ENCODE results near the gene EFNA4.

Gene EFNA4

DNA sequence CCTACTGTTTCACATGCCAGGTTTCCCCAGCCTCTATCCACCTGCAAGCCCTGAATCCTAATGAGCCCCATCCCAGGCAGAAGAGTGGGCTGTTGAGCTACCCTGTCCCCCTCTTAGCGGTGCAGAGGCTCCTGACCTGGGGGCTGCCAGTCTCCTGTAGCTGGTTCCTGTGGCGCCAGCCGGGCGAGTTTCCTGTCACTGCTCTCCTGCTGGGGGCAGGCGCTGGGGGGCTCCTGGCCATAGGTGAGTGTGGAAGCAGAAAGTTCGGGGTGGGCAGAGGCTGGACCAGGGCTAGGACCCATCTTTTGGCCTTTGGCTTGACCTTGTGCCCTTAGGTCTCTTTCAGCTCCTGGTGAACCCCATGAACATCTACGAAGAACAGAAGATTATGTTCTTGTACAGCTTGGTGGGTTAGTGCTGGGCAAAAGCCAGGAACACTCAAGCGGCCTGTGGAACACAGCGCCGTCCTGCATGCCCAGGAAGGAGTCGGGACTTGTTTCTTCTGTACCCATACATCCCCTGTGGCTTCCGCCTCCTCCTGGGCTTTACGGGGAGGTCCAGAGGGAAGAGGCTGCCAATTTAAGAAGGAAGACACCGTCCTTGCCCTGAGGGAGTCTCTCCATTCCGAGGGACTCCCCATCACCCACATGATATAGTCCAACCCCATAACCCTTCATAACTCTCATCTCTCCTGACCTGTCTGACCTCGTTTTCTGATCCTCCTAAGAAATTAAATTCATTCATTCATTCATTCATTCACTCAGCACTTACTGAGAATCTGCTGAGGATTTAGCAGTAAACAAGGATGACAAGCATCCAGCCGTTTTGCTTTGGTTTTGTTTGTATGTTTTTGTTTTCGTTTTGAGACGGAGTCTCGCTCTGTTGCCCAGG is 29.0 kb upstream of the EFNA4 start:
- no peak for DNase-seq

DNA sequence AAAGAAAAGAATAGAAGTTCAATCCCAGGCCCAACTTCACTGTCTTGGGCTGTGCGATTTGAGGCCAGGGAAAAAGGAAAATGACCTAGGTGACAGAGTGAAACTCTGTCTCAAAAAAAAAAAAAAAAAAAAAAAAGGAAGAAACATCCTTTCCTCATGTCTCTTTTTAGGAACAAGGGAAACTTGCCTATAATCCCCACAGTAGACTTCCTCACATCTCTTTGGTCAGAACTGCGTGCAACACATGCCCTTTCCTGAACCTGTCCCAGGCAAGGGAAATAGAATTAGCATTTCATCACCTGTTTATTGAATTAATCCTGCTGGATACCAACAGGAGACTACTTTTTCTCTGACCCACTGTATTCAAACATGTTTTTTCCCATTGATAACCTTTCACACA is 27.6 kb upstream of the EFNA4 start:
- DNase-seq, result no peak

DNA sequence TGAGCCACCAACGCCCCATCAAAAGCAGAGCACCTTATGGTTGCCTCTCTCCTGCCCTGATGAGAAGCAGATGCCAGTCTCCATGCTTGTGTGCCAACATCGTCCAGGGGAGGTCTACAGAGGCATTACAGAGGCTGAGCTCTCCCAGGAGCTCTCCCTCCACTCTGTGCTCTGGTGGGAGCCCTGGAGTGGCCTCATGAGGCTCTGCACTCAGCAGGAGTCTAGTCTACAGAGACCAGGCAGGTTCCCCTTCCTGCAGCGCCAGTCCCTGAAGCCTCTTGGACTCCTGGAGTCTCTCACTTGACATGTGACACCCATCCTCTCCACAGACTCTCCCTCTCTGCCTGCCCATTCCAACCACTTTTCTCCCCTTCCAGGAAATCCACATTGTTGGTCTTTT is 26.5 kb upstream of the EFNA4 start:
- no peak for DNase-seq

DNA sequence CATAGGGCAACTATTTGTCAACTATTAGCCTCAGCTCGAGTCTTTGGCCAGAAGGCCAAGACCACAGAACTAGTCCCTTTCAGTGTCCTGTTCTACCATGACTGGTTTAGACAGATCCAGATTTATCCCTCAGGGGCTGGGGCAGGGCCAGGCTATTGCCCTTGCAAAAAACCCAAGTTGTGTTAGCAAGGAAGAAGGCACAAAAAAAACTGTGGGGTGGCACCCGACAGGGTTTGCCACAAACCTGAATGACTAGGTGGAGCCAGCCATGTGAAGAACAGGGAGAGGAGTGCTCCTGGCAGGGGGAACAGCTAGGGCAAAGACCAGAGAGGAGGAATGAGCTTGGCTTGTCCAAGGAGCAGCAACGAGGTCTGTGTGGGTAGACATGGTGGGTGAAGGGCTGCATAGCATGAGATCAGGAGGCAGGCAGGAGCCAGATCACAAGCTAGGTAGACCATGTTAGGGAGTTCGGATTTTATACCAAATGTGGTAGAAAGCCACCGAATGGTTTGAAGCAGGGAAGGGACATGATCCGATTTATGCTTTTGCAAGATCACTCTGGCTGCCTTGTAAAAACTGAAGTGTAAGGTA is 25.6 kb upstream of the EFNA4 start:
- no peak for DNase-seq

DNA sequence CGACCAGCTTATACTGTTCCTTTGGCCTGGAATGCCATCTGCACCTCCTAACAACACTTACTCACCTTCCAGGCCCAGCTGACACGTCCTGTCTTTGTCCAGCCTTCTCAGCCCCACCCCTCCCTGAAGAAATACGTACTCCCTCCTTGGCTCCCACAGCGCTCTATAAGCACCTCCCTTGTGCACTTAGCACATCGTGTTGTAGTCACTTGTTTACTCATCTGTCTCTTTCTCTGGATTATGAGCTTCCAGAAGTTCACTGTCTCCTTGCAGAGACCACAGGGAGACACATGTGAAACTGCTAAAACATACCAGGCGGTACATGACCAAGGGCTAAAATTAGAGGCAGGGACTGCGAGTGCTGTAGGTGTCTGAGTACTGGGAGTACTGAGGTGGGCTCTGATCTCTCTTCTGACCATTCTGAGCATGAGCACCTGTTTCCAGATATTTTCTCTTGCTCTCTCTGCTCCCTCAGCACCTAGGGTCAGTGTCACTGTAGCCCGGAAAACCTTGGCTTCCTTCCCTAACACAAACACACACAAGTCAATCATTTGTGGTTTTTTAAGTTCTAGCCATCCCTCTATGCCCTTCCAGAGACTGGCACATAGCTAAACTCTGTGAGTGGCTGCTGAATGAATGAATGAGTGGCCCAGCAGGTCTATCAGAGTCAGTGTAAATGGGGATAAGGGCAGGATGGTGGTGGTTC is 24.8 kb upstream of the EFNA4 start:
- no peak for DNase-seq

DNA sequence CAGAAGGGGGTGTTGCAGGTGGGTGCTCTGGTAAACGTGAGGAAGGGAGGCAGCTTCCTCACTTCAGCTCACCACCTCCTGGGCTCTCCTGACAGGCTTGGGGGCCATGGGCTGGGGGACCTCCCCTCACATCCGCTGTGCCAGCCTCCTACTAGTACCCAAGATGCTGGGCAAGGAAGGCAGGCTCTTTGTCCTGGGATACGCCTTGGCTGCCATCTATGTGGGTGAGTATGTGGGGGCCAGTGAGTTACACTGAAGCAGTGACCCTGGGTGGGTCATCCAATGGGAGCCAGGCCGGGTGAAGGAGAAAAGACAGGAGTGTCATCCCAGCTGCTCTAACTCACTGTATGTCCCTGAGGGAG is 24.3 kb upstream of the EFNA4 start:
- DNase-seq, result no peak

DNA sequence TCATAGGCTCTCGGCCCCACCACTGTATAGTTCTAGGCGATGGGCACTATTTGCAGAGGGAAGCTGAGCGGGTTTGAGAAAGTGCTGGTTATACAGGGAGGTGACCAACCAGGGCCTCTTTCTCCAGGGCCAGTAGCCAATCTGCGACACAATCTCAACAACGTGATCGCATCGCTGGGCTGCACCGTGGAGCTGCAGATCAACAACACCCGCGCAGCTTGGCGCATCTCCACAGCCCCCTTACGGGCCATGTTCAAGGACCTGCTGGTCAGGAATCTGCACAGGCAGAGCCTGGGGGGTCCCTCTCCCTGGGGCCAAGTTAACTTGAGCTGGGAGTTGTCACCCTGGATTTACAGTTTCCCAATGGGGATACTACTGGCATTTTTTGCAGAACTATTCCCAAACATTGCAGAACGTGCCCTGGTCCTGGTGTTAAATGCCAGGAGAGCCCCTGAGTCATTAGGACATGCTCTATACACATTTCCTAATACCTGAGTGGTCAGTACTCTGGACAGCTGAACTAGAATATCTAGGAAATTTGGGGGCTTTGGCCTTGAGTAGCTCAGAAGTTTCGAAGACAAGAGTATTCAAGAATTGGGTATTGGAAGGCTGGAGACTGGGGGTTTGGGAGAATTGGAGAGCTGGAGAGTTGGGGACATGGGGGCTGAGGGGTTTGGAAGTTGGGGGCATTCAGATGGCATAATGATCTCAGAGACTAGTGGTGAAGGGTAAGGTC is 23.0 kb upstream of the EFNA4 start:
- no peak for DNase-seq

DNA sequence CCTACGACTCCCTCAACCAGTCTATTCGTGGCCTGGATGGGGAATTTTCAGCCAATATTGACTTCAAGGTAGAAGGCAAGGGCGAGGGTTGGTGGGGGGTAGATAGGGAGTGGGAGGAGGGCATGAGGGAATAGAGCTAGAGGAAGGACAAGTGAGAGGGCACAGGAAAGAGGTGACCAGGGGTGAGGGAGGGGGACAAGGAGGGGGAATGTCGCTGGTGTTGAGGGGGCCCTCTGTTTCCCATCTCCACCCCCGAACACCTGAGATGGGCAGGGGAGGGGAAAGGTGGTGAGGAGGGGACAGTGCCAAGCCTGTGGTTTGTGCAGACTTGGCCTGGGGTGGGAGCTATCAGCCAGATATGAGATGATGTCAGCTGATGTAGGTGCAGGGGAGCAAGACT is 20.8 kb upstream of the EFNA4 start:
- no peak for DNase-seq

DNA sequence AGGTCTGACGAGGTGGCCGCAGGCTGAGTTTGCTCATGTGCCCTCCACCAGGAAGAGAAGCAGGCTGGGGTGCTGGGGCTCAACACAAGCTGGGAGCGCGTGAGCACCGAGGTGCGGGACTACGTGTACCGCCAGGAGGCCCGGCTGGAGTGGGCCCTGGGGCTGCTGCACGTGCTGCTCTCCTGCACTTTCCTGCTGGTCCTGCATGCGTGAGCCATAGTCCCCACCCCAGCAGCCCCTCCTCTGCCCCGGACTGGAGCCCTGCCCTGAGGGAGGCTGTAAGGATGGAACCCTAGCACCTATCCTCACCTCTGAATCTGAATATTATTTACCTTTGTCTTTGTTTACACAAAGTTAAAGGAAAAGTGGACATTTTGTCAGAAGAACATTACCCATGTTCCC is 20.2 kb upstream of the EFNA4 start:
- DNase-seq, result no peak

DNA sequence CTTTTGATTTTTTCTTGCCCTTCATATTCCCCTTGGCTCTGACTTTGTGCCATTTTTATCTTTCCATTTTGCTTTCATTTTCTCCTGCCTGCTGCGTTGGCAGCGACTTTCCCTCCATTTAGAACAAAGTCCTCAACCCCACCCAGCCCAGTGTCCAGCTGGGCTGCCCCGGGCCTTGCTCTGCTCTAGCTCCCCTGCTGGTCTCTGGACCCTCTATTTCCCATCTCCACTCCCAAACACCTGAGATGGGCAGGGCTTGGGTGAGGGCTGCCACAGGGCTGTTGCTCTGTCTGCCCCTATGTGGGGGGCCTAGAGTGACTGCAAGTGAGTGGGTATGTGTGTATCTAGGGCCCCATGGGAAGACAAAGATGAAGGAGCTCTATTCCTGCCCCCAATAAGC is 19.7 kb upstream of the EFNA4 start:
- no peak for DNase-seq

DNA sequence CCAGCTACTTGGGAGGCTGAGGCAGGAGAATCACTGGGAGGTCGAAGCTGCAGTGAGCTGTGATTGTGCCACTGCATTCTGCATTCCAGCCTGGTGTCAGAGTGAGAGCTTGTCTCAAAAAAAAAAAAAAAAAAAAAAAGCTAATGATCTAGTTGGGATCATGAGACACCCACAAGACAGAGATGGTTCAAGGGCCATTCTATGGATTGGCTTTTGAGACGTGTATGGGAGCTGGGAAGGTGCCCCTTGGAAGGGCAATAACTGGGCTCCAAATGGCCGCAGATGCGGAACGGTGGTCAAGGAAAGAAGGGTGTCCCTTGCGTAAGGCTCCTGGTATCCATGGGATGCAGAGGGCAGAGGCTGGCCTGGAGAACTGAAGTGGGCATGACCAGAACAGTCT is 19.2 kb upstream of the EFNA4 start:
- DNase-seq, result no peak

DNA sequence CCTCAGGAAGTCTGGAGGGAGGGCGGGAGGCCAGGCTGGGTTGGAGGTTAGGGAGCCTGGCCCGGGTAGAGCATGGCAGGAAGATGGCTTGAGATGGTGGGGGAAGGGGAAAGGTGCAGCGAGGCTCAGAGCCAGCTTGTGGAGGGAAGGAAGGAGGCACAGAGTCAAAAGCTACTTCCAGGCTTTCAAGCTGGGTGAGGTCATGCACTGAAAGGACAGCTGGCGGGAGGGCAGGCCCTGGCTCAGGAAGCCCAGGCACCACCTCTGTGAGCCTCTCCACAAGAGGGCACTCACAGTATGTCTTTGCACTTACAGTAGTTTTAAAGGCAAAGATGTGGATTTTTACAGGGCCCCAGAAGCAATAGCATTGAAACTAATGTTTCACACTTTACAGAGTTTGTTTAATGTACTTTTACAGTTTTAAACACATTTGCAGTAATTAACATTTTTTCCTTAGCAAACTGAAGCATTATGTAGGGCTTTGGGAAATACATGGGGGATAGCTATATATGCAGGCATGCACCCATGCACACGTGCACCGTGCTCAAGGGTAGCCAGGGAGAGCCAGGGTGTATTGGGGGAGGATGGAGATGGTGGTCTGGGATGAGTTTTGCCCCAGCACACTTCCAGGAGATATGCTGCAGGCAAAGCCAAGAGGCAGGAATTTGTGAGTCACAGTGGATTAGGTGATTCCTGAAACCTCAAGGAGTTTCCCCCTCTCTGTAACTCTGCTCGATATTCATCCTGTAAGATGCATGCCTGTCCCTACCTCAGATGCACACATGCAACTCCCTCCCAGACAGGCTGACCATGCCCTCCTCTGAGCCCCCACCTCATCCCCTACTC is 18.5 kb upstream of the EFNA4 start:
- peak; percentile 58 to 61 for DNase-seq

DNA sequence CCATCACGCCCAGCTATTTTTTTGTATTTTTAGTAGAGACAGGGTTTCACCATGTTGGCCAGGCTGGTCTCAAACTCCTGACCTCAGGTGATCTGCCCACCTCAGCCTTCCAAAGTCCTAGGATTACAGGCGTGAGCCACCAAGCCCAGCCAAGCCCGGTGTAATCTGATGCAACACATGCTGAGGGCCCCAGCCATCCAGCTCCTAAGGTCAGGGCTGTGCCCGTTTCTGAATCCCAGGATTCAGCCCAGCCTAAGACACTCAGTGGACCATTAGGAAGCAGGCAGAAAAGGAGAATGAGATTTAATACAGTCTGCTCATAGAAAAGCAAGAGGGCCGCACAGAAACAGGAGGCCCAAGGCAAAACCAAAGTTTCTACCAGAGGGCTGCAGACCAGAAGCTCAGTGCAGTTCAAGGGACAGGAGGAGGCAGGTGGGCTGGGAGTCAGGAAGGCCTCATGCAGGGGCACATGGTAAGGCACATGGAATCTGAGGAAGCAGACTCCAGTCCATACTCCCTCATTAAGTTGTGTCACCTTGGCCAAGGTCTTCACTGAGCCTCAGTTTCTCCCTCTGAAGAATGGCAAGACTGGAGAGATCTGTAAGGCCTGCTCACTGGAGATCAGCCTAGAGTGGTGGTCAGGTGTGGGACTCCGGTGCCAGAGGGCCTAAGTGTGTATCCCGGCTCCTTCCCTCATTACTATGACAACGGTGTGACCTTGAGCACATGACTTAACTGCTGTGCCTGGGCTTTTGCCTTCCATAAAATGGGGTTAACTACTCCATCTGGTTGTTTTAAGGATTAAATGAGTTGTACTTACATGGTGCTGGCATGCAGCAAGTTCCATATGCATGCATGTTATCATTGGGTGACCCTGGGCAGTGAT is 14.8 kb upstream of the EFNA4 start:
- DNase-seq, result no peak

DNA sequence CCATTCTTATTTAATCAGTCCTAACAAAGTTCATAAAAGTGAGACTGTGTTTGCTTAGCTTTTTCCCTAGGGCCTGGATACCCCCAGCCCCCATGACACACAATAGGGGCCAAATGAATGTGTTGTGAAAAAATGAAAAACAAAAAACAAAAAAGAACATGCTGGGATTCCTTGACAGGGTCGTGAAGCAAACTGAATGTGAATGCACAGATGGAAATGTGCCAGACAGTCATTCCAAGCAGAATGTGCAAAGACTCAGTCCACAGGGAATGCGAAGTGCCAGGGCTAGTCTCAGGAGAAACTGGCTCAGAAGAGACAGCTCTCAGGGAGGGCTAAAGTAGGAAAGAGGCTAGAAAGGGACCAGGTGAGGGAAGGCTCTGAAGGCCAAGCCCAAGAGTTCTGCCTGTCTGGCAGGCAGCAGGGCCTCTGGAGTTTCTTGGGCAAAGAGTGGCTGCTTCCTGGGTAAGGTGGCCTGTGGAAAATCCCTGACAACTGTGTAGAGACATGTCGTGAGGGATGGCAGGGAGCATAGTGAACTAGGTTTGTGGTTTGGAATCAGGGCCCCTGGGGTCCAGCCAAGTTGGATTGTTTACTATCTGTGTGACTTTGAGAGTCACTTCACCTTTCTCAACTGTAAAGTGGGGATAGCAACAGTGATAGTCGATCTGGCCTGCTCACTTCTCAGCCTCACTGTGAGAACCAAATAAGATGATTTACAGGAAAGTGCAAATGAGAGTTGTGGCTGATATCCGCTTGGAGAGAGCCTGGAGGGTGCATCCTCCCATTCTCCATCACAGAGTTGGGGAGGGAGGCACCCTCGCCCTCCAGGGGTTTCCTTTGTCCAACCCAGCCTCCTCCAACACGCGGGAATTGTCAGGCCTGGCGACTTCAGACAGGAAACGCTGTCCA is 13.6 kb upstream of the EFNA4 start:
- no peak for DNase-seq

DNA sequence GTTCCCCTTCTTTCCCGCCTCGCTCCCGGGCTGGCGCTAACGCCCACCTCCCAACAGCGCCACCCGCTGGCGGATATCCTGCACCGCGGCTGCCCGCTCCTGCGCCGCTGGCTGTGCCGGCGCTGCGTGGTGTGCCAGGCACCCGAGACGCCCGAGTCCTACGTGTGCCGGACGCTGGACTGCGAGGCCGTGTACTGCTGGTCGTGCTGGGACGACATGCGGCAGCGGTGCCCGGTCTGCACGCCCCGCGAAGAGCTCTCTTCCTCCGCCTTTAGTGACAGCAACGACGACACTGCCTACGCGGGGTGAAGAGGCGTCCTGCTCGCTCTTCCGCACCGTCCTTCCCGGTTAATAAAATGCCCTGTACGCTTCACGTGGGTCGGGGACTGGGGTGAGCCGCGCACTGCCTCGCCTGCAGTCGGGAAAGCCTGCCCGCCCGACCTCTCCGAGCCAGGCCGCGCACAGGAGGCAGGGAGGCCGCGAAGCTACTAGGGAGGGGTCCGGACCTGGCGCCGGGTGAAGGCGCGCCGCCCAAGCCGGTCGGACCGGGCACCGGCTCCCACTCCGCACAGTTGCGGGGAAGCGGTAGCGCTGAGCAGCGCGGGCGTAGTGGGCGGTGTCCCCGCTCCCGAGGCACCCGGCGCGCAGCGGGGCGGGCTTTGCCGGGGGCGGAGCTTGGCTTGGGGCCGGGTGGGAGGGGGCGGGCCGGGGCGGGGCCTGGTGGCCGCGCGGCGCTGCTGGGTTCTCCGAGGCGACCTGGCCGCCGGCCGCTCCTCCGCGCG is 12.8 kb upstream of the EFNA4 start, which contains the start of gene ADAM15:
TSS of gene ADAM15 (plus strand) at position 757 of the 782 bp plus-strand sequence. CDS start 71 bp downstream, outside the sequence.
- DNase-seq, result peak; percentile 79 to 81

DNA sequence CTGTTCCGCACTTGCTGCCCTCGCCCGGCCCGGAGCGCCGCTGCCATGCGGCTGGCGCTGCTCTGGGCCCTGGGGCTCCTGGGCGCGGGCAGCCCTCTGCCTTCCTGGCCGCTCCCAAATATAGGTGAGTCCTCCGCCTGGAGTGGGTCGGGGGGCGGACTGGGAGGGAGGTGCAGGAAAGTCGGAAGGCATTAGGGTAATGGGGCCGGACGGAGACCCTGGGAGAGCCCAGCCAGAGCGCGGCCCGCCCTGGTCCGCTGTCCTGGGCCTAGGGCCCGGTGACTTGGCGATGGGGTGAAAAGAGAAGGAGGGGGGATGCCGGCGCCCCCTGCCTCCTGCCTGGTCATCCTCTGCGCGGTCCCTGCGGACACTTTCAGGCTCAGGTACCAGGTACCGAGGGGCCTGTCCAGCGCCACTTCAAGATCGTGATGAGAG is 12.2 kb upstream of the EFNA4 start:
- DNase-seq, result no peak

DNA sequence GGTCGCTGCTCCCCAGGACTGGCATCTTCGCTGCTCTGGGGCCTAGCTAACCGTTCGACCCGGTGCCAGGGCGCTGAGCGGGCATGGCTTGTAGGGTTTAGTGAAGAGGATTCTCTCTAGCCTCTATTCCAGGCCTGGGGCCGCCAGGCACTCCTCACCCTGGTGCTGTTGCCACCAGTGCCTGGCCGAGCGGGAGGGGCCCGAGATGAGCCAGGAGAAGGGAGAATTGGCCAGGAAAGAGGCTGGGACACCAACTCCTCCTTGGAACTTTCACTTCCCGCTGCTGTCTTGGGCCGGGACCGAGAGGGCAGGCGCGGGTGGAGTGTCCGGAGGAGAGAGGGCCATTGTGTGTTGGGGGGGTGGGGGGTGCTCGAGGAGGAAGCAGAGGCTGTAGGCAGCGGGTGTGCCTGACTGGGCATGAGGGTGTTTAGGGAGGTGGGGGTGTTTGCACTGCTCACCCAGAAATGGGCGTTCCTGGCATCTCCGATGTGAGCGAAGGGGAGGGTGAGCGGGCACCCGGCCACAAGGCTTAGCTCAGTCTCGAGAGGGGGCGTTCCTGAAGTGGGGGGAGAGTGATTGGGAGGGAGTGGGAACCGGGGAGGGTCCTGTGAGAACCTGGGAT is 11.7 kb upstream of the EFNA4 start:
- peak; percentile 51 to 52 for DNase-seq
